ENCODE results near the gene SETD2. TPM values are rescaled to one million over a fixed set of nuclear protein-coding genes. Genes with fewer than 3 reads are reported as not detected.

Gene SETD2
- total RNA-seq, 4 donors from 2014 or later: 54.3 to 113 (median 67.9) TPM

DNA sequence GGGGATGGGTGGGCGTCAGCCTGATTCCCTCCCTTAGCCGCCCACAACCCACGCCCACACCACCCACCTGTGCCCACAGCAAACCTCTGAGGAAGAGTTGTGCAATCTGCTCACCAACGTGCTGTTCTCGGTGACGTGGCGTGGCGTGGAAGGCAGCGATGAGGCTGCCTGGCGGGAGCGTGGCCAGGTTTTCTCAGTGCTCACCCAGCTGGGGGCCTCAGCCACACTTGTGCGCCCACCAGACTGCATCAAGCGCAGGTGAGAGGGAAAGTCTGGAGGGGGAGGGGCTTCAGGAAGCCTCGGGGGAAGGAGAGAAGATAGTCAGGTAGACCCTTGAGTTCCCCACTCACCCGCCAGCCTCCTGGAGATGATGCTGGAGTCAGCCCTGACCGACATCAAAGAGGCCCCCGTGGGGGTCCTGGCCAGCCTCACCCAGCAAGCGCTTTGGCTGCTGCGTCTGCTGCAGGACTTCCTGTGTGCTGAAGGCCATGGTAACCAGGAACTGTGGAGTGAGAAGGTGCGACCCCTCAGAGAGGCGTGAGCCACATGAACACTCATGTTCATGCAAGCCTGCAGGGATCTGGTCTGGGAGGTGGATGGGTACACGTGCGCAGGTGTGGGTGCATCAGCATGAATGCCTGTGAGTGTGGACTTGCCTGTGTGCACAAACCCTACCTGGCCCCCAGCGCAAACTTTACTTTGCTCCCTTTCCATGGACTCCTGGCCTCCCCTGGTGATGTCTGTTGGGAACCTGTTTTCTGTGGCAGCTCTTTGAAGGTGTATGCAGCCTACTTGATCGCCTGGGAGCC is 162.8 kb downstream of the SETD2 start:
- Histone ChIP-seq H3K4me3 (no peak overlapping the region), H3K27ac (no peak overlapping the region), H3K27me3 (no peaks in the 10 kb centered on the region), H3K9me3 (no peaks in the 10 kb centered on the region), H3K36me3 (peaks cover 0 to 27% (median 5%) of the 10 kb centered on the region in 4 donors), H3K4me1 (peaks cover 0 to 5% (median 0%) of the 10 kb centered on the region in 4 donors)
- TF ChIP-seq, protein P1, sequence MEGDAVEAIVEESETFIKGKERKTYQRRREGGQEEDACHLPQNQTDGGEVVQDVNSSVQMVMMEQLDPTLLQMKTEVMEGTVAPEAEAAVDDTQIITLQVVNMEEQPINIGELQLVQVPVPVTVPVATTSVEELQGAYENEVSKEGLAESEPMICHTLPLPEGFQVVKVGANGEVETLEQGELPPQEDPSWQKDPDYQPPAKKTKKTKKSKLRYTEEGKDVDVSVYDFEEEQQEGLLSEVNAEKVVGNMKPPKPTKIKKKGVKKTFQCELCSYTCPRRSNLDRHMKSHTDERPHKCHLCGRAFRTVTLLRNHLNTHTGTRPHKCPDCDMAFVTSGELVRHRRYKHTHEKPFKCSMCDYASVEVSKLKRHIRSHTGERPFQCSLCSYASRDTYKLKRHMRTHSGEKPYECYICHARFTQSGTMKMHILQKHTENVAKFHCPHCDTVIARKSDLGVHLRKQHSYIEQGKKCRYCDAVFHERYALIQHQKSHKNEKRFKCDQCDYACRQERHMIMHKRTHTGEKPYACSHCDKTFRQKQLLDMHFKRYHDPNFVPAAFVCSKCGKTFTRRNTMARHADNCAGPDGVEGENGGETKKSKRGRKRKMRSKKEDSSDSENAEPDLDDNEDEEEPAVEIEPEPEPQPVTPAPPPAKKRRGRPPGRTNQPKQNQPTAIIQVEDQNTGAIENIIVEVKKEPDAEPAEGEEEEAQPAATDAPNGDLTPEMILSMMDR (IDR thresholded peaks at IDR 0.05): no peak
- no peak for TF ChIP-seq POLR2AphosphoS5 (IDR thresholded peaks at IDR 0.05)
- no peak for TF ChIP-seq POLR2A (IDR thresholded peaks at IDR 0.05)
- no peak for TF ChIP-seq EP300 (IDR thresholded peaks at IDR 0.05; ENCODE audit: low read depth)
- intact Hi-C loops (cut with DNase I; ENCODE audit: low total_unique reads): loop anchor here (10.0 kb wide), 1 partner anchor 164 kb away; the partner anchor contains the start of gene SETD2
- no peak for DNase-seq
- in situ Hi-C loops (cut with MboI; ENCODE audit: low pct_ligation_motif_present in 1 of 4, low pct_unique_long_range_greater_than_20kb in 1 of 4, low sequenced_read_pairs in 3 of 4): loop anchor here in 3 of 4 donors (25.0 kb wide), 2 partner anchors 161 to 289 kb away; partner anchors contain the start of genes PRSS50 (in 2 of the 3), TMIE (in 2 of the 3) and SETD2 (in 1 of the 3)
- 83 to 93% methylated on average over 3 to 21 of the region's 25 CpGs for WGBS, 2 donors (ENCODE audit: low coverage in 1 of 2)

DNA sequence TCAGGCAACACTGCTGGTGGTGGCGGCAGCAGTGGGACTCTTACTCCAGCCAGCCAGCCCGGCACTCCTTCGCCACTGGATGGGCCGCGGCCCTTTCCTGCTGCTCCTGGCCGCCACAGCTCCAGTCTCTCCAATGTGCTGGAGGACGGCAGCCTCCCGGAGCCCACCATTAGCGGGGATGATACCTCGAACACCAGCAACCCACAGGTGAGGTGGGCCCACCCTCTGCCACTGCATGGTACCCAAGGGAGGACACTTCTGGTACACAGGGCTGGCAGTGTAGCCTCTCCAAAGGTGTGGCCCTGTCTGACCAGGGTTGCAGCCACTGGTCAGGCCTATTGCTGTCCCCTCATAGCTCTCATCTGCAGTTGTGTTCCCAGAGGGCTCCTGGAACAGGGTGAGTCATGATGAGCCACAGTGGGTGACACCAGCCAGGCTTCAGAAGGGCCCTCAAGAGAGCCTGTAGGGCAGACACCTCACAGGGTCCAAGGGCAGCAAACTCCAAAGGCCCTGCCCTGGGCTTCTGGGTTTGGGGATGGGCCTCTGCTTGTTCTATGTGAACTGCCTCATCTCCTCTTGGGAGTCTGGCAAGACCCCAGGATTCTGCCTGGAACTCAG is 163.6 kb downstream of the SETD2 start:
- Histone ChIP-seq H3K9me3 (no peaks in the 10 kb centered on the region), H3K27me3 (no peaks in the 10 kb centered on the region), H3K4me1 (peaks cover 0 to 5% (median 0%) of the 10 kb centered on the region in 4 donors), H3K4me3 (no peak overlapping the region), H3K27ac (no peak overlapping the region), H3K36me3 (peaks cover 0 to 27% (median 5%) of the 10 kb centered on the region in 4 donors)
- in situ Hi-C loops (cut with MboI; ENCODE audit: low pct_ligation_motif_present in 1 of 4, low pct_unique_long_range_greater_than_20kb in 1 of 4, low sequenced_read_pairs in 3 of 4) (loop anchor here in 3 of 4 donors (25.0 kb wide), 2 partner anchors 162 to 288 kb away; partner anchors contain the start of genes PRSS50 (in 2 of the 3), TMIE (in 2 of the 3) and SETD2 (in 1 of the 3)), intact Hi-C loops (cut with DNase I; ENCODE audit: low total_unique reads) (loop anchor here (10.0 kb wide), 1 partner anchor 164 kb away; the partner anchor contains the start of gene SETD2)
- no peak for DNase-seq
- TF ChIP-seq, protein P1 (IDR thresholded peaks at IDR 0.05): no peak
- no peak for TF ChIP-seq POLR2AphosphoS5 (IDR thresholded peaks at IDR 0.05)
- no peak for TF ChIP-seq POLR2A (IDR thresholded peaks at IDR 0.05)
- TF ChIP-seq EP300 (IDR thresholded peaks at IDR 0.05; ENCODE audit: low read depth): no peak
- 98% methylated on average over 10 of the region's 10 CpGs; no CpG with 5 or more reads in 1 of the 2 donors for WGBS, 2 donors (ENCODE audit: low coverage in 1 of 2)

DNA sequence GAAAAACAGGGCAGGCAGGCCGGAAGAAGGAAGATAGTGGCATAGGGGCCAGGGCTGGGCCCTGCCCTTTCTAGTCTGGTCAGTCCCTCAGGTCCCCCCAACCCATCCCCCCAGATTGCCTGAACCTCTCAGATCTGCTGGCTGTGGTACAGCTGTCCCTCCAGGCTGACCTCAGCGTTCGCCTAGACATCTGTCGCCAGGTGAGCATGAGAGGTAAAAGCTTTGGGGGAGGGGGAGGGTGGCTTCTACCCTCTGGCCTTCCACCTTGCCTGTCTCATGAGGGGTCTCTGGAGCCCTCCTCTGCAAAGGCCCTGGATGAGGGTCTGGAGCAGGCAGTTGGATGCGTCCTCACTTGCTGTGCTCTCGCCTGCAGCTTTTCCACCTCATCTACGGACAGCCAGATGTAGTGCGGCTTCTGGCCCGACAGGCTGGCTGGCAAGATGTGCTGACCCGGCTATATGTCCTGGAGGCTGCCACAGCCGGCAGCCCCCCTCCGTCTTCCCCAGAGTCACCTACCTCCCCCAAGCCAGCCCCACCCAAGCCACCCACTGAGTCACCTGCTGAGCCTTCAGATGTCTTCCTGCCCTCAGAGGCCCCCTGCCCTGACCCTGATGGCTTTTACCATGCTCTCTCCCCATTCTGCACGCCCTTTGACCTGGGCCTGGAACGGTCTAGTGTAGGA is 164.3 kb downstream of the SETD2 start:
- Histone ChIP-seq H3K36me3 (peaks cover 0 to 27% (median 5%) of the 10 kb centered on the region in 4 donors), H3K4me3 (no peak overlapping the region), H3K9me3 (no peaks in the 10 kb centered on the region), H3K4me1 (peaks cover 0 to 5% (median 0%) of the 10 kb centered on the region in 4 donors), H3K27me3 (no peaks in the 10 kb centered on the region), H3K27ac (no peak overlapping the region)
- intact Hi-C loops (cut with DNase I; ENCODE audit: low total_unique reads): loop anchor here (5.0 to 10.0 kb wide), 2 partner anchors 77 to 165 kb away; partner anchors contain the start of gene SETD2
- in situ Hi-C loops (cut with MboI; ENCODE audit: low pct_ligation_motif_present in 1 of 4, low pct_unique_long_range_greater_than_20kb in 1 of 4, low sequenced_read_pairs in 3 of 4): loop anchor here (10.0 to 25.0 kb wide), 3 partner anchors 75 to 287 kb away; partner anchors contain the start of genes PRSS50 (in 2 of the 4), TMIE (in 2 of the 4) and SETD2 (in 1 of the 4)
- no peak for DNase-seq
- TF ChIP-seq, protein P1 (IDR thresholded peaks at IDR 0.05): no peak
- TF ChIP-seq POLR2AphosphoS5 (IDR thresholded peaks at IDR 0.05): no peak
- no peak for TF ChIP-seq POLR2A (IDR thresholded peaks at IDR 0.05)
- TF ChIP-seq EP300 (IDR thresholded peaks at IDR 0.05; ENCODE audit: low read depth): no peak
- WGBS, 2 donors (ENCODE audit: low coverage in 1 of 2): 91% methylated on average over 11 of the region's 14 CpGs; no CpG with 5 or more reads in 1 of the 2 donors

All from transverse colon (tissue), 4 donors.